Measurements from ENCODE around the gene SLC29A3. TPM values are rescaled to one million over a fixed set of nuclear protein-coding genes. Genes with fewer than 3 reads are reported as not detected.

Gene SLC29A3
- polyA plus RNA-seq, 1 donor (not counting 4 experiments of a cell fraction or from before 2014, with no cell fraction given), result 0.52 TPM

DNA sequence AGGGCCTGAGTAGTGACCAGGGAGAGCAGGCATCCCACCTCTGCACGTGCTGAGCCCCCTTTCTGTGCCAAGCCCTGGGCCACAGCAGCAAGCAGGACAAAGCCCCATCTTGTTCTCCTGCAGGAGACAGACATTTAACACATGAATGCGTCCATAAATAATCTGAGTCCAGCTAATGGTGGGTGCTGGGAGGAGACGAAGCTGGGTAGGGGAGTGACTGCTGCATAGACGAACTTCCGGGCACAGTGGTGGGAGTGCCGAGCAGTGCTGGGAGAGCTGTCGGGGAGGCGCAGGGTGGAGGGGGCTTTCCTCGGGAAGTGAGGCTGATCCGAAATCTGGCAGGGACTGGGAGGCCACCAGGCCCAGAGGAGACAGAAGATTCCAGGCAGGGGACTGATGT lies 35.2 kb upstream of the SLC29A3 start:
- Histone ChIP-seq H3K27me3 (ENCODE audit: control insufficient read depth, extremely low read depth, insufficient read depth, low read length) (no peaks in the 10 kb centered on the region), H3K9ac (ENCODE audit: control insufficient read depth, extremely low read depth, insufficient read depth, low read length) (no peak overlapping the region), H3K4me1 (ENCODE audit: control insufficient read depth, extremely low read depth, insufficient read depth, low read length) (no peaks in the 10 kb centered on the region), H3K79me2 (ENCODE audit: control insufficient read depth, insufficient read depth, low read length) (no peaks in the 10 kb centered on the region), H4K20me1 (ENCODE audit: control insufficient read depth, extremely low read depth, insufficient read depth, low read length) (peaks cover 5% of the 10 kb centered on the region), H3K9me3 (ENCODE audit: control insufficient read depth, low read depth, low read length) (no peaks in the 10 kb centered on the region), H3K27ac (ENCODE audit: control insufficient read depth, insufficient read depth, low read length) (no peak overlapping the region), H3K9me1 (ENCODE audit: control insufficient read depth, extremely low read depth, insufficient read depth, low read length) (no peaks in the 10 kb centered on the region), H3K4me3 (ENCODE audit: control insufficient read depth in 2 of 3, extremely low read depth in 1 of 3, insufficient read depth in 2 of 3, low read depth in 1 of 3, low read length in 3 of 3) (no peak overlapping the region), H3K36me3 (ENCODE audit: control insufficient read depth in 2 of 2, extremely low read depth in 1 of 2, insufficient read depth in 2 of 2, low read length in 2 of 2) (peaks cover 0 to 2% of the 10 kb centered on the region in 2 experiments), H2AFZ (ENCODE audit: control insufficient read depth, low read length) (no peak overlapping the region), H3K4me2 (ENCODE audit: control insufficient read depth, extremely low read depth, insufficient read depth, low read depth, low read length) (no peak overlapping the region)
- DNase-seq (ENCODE audit: low read depth, low spot score) (no peak), FAIRE-seq (no peak)
- TF ChIP-seq, protein P1, sequence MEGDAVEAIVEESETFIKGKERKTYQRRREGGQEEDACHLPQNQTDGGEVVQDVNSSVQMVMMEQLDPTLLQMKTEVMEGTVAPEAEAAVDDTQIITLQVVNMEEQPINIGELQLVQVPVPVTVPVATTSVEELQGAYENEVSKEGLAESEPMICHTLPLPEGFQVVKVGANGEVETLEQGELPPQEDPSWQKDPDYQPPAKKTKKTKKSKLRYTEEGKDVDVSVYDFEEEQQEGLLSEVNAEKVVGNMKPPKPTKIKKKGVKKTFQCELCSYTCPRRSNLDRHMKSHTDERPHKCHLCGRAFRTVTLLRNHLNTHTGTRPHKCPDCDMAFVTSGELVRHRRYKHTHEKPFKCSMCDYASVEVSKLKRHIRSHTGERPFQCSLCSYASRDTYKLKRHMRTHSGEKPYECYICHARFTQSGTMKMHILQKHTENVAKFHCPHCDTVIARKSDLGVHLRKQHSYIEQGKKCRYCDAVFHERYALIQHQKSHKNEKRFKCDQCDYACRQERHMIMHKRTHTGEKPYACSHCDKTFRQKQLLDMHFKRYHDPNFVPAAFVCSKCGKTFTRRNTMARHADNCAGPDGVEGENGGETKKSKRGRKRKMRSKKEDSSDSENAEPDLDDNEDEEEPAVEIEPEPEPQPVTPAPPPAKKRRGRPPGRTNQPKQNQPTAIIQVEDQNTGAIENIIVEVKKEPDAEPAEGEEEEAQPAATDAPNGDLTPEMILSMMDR (optimal IDR thresholded peaks at IDR 0.05 in 1 of 3, IDR thresholded peaks at IDR 0.05 in 1 of 3, conservative IDR thresholded peaks at IDR 0.05 in 1 of 3; ENCODE audit: extremely low read depth in 1 of 3, insufficient read depth in 2 of 3, low read length in 3 of 3), result no peak
- no peak for TF ChIP-seq EZH2 (IDR thresholded peaks at IDR 0.05; ENCODE audit: low read length)
- dilution Hi-C loops (cut with MboI; ENCODE audit: extremely low pct_ligation_motif_present, low sequenced_read_pairs), result no loop called here

DNA sequence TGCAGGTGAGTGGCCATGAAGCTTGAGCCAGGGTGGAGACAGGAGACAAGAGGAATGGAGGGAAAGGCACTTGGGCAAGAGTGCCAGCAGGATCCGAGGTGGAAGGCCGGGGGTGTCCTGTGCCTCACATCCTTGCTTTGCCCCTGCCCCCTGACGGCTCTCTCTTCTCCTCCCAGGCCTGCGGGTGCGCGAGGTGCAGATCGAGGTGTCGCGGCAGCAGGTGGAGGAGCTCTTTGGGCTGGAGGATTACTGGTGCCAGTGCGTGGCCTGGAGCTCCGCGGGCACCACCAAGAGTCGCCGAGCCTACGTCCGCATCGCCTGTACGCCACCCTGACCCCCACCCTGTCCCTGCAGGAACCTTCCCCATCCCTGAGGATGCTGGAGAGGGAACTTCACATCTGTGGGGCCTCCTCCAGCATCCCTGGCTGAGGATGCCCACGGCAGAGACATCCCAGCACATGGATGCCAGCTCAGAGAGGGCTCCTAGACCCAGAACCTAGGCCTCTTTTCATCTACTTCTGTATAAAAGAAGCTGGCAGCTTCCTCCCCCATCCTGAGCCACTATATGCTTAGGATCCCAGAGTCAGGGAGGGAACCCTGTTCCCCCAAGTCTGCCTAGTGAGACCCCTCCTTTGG lies 34.4 kb upstream of the SLC29A3 start:
- Histone ChIP-seq H4K20me1 (ENCODE audit: control insufficient read depth, extremely low read depth, insufficient read depth, low read length) (peaks cover 5% of the 10 kb centered on the region), H3K9me3 (ENCODE audit: control insufficient read depth, low read depth, low read length) (no peaks in the 10 kb centered on the region), H3K36me3 (ENCODE audit: control insufficient read depth in 2 of 2, extremely low read depth in 1 of 2, insufficient read depth in 2 of 2, low read length in 2 of 2) (peaks cover 0 to 2% of the 10 kb centered on the region in 2 experiments), H3K27ac (ENCODE audit: control insufficient read depth, insufficient read depth, low read length) (no peak overlapping the region), H2AFZ (ENCODE audit: control insufficient read depth, low read length) (no peak overlapping the region), H3K9ac (ENCODE audit: control insufficient read depth, extremely low read depth, insufficient read depth, low read length) (no peak overlapping the region), H3K9me1 (ENCODE audit: control insufficient read depth, extremely low read depth, insufficient read depth, low read length) (no peaks in the 10 kb centered on the region), H3K79me2 (ENCODE audit: control insufficient read depth, insufficient read depth, low read length) (no peaks in the 10 kb centered on the region), H3K4me3 (ENCODE audit: control insufficient read depth in 2 of 3, extremely low read depth in 1 of 3, insufficient read depth in 2 of 3, low read depth in 1 of 3, low read length in 3 of 3) (no peak overlapping the region), H3K4me2 (ENCODE audit: control insufficient read depth, extremely low read depth, insufficient read depth, low read depth, low read length) (no peak overlapping the region), H3K27me3 (ENCODE audit: control insufficient read depth, extremely low read depth, insufficient read depth, low read length) (no peaks in the 10 kb centered on the region), H3K4me1 (ENCODE audit: control insufficient read depth, extremely low read depth, insufficient read depth, low read length) (no peaks in the 10 kb centered on the region)
- TF ChIP-seq, protein P1 (optimal IDR thresholded peaks at IDR 0.05 in 1 of 3, IDR thresholded peaks at IDR 0.05 in 1 of 3, conservative IDR thresholded peaks at IDR 0.05 in 1 of 3; ENCODE audit: extremely low read depth in 1 of 3, insufficient read depth in 2 of 3, low read length in 3 of 3), result no peak
- no peak for TF ChIP-seq EZH2 (IDR thresholded peaks at IDR 0.05; ENCODE audit: low read length)
- dilution Hi-C loops (cut with MboI; ENCODE audit: extremely low pct_ligation_motif_present, low sequenced_read_pairs), result no loop called here
- DNase-seq (ENCODE audit: low read depth, low spot score), result no peak
- no peak for FAIRE-seq
